ENCODE results near the gene KIFC1. TPM values are rescaled to one million over a fixed set of nuclear protein-coding genes. Genes with fewer than 3 reads are reported as not detected.

KIFC1 gene
- total and polyA plus RNA-seq, 2 donors (not counting 1 experiment from before 2014, with no cell fraction given), result 5.3 to 8.0 TPM

DNA sequence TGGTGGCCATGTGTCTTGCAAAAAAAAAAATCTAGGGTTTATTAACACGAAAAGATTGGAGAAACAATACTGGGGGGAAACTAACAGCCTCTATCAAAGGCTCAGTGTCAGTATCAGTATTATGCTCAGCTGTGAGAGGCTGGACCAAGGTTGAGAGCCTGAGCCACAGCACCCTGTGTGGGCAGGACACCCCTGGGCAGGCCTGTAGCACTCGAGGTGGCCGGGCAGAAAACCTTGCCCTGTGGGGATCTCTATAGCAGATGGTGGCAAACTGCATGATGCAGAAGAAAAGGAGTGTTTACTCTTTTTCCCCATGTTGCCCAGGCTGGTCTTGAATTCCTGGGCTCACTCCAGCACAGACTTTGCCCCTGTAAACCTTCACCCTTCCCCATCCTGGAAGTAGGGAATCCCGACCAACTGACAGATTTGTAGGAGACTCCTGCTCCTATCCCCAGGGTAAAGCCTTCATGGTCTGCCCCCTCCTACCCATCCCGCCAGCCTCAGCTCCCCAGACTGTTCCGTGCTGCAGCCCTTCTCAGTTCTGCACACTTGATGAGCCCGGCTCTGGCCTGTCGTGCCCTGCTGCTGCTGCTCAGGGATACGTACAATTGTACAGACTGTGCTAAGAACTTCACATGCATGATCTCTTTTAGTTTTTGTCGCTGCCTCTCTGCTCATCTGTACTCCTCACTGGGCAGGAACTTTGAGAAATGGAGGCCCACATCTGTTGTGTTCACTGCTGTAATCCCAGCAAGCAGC is 8.0 kb upstream of the KIFC1 start:
- Histone ChIP-seq H4K20me1 (ENCODE audit: control insufficient read depth, extremely low read depth, insufficient read depth, low read length) (no peaks in the 10 kb centered on the region), H3K9ac (ENCODE audit: insufficient read depth, low read length) (no peak overlapping the region), H3K27ac (ENCODE audit: insufficient read depth, low read length) (no peak overlapping the region), H2AFZ (ENCODE audit: low read length) (no peak overlapping the region), H3K36me3 (ENCODE audit: control insufficient read depth, insufficient read depth, low read length) (no peaks in the 10 kb centered on the region), H3K4me2 (ENCODE audit: extremely low read depth, insufficient read depth, low read length) (no peak overlapping the region), H3K4me1 (ENCODE audit: control insufficient read depth, extremely low read depth, insufficient read depth, low read length) (no peaks in the 10 kb centered on the region), H3K9me3 (ENCODE audit: control insufficient read depth, insufficient read depth, low read depth, low read length) (no peaks in the 10 kb centered on the region), H3K4me3 (replicated peaks in 1 of 4; ENCODE audit: control extremely low read depth in 1 of 4, insufficient read depth in 1 of 4, low read depth in 3 of 4, low read length in 4 of 4) (no peak overlapping the region), H3K79me2 (ENCODE audit: control insufficient read depth, insufficient read depth, low read length) (no peaks in the 10 kb centered on the region), H3K27me3 (ENCODE audit: control insufficient read depth, insufficient read depth, low read length) (no peaks in the 10 kb centered on the region)
- DNase-seq (ENCODE audit: low read depth in 2 of 2), result no peak
- TF ChIP-seq, protein P1, sequence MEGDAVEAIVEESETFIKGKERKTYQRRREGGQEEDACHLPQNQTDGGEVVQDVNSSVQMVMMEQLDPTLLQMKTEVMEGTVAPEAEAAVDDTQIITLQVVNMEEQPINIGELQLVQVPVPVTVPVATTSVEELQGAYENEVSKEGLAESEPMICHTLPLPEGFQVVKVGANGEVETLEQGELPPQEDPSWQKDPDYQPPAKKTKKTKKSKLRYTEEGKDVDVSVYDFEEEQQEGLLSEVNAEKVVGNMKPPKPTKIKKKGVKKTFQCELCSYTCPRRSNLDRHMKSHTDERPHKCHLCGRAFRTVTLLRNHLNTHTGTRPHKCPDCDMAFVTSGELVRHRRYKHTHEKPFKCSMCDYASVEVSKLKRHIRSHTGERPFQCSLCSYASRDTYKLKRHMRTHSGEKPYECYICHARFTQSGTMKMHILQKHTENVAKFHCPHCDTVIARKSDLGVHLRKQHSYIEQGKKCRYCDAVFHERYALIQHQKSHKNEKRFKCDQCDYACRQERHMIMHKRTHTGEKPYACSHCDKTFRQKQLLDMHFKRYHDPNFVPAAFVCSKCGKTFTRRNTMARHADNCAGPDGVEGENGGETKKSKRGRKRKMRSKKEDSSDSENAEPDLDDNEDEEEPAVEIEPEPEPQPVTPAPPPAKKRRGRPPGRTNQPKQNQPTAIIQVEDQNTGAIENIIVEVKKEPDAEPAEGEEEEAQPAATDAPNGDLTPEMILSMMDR (conservative IDR thresholded peaks at IDR 0.05 in 1 of 2, IDR thresholded peaks at IDR 0.05 in 1 of 2; ENCODE audit: low read depth in 1 of 2, low read length in 2 of 2), result no peak

DNA sequence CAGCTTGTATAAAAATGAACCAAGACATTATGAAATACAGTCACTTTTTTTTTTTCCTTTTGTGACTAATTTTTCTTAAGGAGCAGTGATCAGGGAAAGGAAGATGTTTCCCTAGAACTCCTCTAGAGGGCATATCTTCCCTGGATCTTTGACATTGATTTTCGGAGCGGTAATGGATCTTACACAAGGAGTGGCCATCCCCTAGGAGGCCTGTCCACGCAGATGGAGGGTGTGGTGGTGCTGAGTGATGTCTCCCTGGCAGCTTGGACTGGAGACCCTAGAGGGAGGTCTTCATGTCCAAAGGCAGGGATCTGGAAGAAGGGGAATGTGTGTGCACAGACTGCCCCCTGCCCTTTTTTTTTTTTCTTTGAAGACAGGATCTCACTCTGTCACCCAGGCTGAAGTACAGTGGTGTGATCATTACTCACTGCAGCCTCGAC is 7.0 kb upstream of the KIFC1 start:
- DNase-seq (ENCODE audit: low read depth in 2 of 2), result peak; percentile 63 to 85
- H3K27me3 ChIP-seq (ENCODE audit: control insufficient read depth, insufficient read depth, low read length), result no peaks in the 10 kb centered on the region
- H3K27ac ChIP-seq (ENCODE audit: insufficient read depth, low read length), result no peak overlapping the region
- no peak overlapping the region for H3K4me2 ChIP-seq (ENCODE audit: extremely low read depth, insufficient read depth, low read length)
- H3K9me3 ChIP-seq (ENCODE audit: control insufficient read depth, insufficient read depth, low read depth, low read length), result no peaks in the 10 kb centered on the region
- H3K4me1 ChIP-seq (ENCODE audit: control insufficient read depth, extremely low read depth, insufficient read depth, low read length), result no peaks in the 10 kb centered on the region
- H2AFZ ChIP-seq (ENCODE audit: low read length), result peak overlapping the region; percentile 40
- H3K4me3 ChIP-seq (replicated peaks in 1 of 4; ENCODE audit: control extremely low read depth in 1 of 4, insufficient read depth in 1 of 4, low read depth in 3 of 4, low read length in 4 of 4), result no peak overlapping the region
- TF ChIP-seq EZH2 (IDR thresholded peaks at IDR 0.05; ENCODE audit: low read length, missing control alignments), result no peak
- TF ChIP-seq, protein P1 (conservative IDR thresholded peaks at IDR 0.05 in 1 of 2, IDR thresholded peaks at IDR 0.05 in 1 of 2; ENCODE audit: low read depth in 1 of 2, low read length in 2 of 2), result peak; percentile 32 to 65
- no peaks in the 10 kb centered on the region for H3K36me3 ChIP-seq (ENCODE audit: control insufficient read depth, insufficient read depth, low read length)
- no peaks in the 10 kb centered on the region for H3K79me2 ChIP-seq (ENCODE audit: control insufficient read depth, insufficient read depth, low read length)
- H3K9ac ChIP-seq (ENCODE audit: insufficient read depth, low read length), result no peak overlapping the region
- no peaks in the 10 kb centered on the region for H4K20me1 ChIP-seq (ENCODE audit: control insufficient read depth, extremely low read depth, insufficient read depth, low read length)

DNA sequence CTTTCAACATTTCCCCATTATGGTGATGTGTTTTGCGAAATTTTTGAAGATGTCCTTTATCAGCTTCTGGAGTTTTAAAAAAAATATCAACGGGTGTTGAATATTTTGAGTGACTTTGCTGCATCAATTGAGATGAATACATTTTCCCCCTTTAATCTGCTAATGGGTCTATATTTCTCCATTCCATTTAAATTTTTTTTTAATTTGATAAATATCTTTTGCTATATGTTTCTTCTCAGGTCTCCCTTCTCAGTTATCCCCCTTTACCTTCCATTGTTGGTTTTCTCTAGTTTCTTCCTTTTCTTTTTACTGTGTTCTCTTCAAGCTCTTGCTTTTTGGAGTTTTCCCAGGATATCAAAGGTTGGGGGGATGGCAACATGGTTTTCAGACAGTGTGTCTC is 1.4 kb upstream of the KIFC1 start:
- Histone ChIP-seq H3K4me3 (replicated peaks in 1 of 4; ENCODE audit: control extremely low read depth in 1 of 4, insufficient read depth in 1 of 4, low read depth in 3 of 4, low read length in 4 of 4) (no peak overlapping the region), H3K9me3 (ENCODE audit: control insufficient read depth, insufficient read depth, low read depth, low read length) (no peaks in the 10 kb centered on the region), H3K9ac (ENCODE audit: insufficient read depth, low read length) (no peak overlapping the region), H4K20me1 (ENCODE audit: control insufficient read depth, extremely low read depth, insufficient read depth, low read length) (no peaks in the 10 kb centered on the region), H2AFZ (ENCODE audit: low read length) (no peak overlapping the region), H3K27ac (ENCODE audit: insufficient read depth, low read length) (no peak overlapping the region), H3K4me2 (ENCODE audit: extremely low read depth, insufficient read depth, low read length) (no peak overlapping the region), H3K27me3 (ENCODE audit: control insufficient read depth, insufficient read depth, low read length) (no peaks in the 10 kb centered on the region), H3K36me3 (ENCODE audit: control insufficient read depth, insufficient read depth, low read length) (no peaks in the 10 kb centered on the region), H3K79me2 (ENCODE audit: control insufficient read depth, insufficient read depth, low read length) (peaks cover 34% of the 10 kb centered on the region), H3K4me1 (ENCODE audit: control insufficient read depth, extremely low read depth, insufficient read depth, low read length) (peaks cover 9% of the 10 kb centered on the region)
- TF ChIP-seq EZH2 (IDR thresholded peaks at IDR 0.05; ENCODE audit: low read length, missing control alignments), result no peak
- TF ChIP-seq, protein P1 (conservative IDR thresholded peaks at IDR 0.05 in 1 of 2, IDR thresholded peaks at IDR 0.05 in 1 of 2; ENCODE audit: low read depth in 1 of 2, low read length in 2 of 2), result no peak
- DNase-seq (ENCODE audit: low read depth in 2 of 2), result no peak
